Measurements from ENCODE around the gene TLE2.
"Not testable (repeated sequence)": the region's sequence is repeated elsewhere in the genome, so short reads cannot be mapped to it uniquely, and the experiment has no call there.

Gene TLE2

DNA sequence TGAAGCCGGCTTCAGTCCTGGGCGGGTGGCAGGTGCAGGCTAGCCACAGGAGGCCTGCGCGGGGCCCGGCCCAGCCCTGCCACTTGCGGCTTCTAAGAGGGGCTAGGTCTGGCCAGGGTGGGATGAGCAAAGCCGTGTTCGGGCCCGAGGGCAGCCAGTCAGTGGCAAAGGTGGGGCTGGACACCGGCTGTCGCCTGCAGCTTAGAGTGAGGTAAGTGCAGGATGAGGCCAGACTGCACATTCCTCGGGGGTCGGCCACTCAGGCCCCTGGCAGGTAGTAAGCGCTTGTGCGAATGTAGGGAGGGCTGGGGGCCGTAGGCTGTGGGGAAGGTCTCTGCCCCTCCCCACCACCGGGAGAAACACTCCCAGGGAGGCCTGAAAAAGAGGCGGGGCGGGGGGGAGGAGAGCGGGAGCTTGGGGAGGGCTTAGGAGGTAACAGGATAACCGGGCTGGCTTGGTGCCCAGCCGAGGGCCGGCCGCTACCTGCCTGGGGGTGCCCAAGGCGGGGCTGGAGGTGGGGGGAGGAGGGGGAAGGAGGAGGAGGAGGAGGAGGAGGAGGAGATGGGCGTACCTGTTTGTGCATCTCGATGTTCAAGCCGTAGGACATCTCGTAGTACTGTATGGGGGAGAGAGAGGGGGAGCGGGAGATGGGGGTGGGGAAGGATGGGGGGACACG is 26.8 kb upstream of the TLE2 start:
- DNase-seq = no peak

DNA sequence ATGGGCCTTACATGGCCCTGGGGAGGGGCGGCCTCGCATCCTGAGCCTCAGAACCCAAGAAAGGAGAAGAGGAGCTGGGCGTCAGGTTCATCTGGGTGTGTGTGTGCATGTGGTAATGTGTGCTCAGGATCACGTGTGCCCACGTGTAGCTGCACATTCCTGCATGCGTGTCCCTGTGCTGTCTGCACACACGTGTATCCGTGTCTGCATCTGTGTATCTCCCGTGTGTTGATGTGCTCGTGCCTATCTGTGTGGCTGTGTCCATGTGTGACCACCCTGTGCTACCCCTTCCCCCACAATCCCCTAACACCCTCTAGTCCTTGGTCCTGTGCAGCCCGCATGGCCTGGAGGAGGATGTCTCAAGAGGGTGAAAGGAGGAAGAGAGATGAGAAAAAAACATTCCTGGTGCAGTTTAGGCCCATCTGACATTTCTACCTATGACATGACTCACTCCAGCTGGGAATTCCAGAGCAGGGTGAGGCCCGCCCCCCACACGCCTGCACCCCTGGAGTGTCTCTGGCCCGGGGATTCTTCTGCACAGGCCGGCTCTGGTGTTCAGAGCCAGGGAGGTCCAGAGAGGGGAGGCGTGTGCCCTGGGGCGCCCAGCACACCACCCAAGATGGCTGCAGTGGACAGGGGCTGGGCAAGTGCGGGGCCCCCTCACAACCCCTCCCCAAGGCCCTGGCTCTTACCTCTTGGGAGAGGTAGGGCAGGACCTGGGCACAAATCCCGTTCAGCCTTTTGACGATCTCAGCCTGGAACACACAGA is 26.1 kb upstream of the TLE2 start:
- no peak for DNase-seq

DNA sequence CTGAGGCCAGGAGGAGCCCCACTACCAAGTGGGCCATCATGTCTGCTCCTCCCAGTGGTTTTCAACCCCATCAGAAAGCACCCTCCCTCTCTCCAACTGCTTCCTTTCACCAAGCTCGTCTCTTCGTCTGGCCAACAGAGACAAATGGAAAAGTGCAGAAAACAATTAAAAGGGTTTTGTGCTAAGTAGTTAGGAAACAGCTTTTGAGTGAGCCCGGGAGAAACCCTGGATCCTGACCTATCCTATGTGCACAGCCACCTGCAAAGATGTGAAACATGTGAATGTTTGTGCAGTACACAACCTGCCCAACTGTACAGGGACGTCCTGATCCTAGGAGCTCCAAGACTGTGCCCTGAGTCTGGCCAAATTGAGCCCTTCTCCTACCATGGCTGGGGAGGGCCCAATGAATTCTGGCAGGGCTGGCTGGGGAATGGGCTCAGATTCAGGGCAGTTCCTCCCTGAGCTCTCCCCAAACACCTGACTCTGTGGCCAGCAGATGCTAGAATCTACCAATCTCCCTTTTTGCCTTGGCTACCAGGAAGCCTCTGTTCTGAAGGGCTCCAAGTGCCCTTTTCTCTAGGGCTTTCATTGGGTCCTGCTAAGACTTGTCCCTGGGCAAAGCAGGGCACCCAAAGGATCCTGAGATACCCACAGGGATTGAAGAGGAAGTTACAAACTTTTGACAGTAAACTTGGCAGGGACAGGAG is 25.3 kb upstream of the TLE2 start:
- DNase-seq = no peak

DNA sequence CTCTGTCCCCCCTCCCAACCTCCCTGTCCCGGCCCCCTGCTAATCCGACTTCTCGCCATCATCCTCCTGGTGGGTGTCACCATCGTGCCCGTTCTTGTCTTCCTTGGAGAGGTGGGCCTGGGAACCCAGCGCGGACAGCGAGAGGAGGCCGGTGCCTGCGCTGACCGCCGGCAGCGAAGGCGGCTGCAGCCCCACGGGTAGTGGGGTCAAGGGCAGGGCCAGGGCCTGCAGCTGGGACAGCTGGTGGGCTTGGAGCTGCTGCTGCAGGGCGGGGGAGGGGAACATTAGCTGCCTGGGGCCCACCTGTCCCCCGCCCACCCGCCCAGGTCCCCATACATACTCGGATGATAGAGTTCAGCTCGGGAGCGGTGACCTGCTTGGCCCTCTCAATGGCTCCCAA is 24.7 kb upstream of the TLE2 start:
- no peak for DNase-seq

DNA sequence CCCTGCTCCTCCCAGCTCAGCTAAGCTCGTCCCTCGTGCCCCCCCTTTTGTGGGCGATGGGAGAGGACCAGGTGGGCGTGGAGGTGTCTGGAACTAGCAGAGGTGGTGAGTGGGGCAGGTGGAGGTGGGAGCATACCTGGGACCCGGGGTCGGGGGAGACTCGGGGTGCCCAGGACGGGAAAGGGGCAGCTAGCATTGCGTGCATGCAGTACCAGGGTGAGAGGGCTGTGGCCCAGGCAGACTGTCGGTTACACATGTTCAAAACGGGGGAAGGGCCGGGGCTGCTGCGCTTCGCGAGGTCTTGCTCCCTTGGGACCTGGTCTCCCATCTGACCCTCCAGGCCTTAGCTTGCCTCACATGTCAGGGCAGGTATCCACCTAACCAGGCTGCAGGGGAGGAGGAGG is 24.1 kb upstream of the TLE2 start:
- DNase-seq = no peak

DNA sequence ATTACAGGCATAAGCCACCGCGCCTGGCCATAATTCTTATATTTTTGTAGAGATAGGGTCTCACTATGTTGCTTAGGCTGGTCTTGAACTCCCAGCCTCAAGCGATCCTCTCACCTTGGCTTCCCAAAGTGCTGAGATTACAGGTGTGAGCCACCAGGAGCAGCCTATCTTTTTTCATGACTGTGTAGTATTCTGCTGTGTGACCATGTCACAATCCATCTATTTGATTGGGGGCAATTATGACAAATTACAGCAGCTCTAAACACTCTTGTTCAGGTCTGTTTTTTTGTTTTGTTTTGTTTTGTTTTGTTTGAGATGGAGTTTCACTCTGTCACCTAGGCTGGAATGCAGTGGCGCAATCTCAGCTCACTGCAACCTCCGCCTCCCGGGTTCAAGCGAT is 20.9 kb upstream of the TLE2 start:
- DNase-seq = not testable (repeated sequence)

DNA sequence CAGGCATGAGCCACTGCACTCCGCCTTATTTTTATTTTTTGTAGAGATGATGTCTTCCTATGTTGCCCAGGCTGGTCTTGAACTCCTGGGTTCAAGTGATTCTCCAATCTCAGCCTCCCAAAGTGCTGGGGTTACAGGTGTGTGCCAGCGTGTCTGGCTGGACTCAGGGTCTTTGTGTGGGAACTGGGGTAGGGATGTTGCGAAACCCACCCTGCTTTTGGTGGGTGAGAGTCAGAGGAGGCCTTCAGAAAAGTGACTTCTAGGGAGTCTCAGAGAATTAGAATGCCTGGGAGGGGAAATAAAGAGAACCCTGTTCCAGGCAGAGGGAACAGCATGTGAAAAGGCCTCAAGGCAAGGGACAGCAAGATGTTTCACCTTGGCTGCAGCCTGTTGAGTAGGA is 20.0 kb upstream of the TLE2 start:
- no peak for DNase-seq

DNA sequence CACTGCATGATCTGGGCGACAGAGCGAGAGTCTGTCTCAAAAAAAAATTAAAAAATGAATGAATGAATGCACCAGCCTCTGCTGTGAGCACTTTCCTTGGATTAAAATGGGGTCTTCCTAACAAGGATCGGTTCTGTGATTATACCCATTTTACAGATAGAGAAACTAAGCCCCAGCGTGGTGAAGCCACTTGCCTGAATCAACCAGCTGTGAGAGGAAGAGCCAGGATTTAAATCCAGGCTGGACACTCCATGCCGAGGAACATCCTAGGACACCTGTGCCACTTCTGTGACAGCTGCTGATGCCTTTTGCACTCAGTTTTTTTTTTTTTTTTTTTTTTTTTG is 19.1 kb upstream of the TLE2 start:
- DNase-seq = no peak

DNA sequence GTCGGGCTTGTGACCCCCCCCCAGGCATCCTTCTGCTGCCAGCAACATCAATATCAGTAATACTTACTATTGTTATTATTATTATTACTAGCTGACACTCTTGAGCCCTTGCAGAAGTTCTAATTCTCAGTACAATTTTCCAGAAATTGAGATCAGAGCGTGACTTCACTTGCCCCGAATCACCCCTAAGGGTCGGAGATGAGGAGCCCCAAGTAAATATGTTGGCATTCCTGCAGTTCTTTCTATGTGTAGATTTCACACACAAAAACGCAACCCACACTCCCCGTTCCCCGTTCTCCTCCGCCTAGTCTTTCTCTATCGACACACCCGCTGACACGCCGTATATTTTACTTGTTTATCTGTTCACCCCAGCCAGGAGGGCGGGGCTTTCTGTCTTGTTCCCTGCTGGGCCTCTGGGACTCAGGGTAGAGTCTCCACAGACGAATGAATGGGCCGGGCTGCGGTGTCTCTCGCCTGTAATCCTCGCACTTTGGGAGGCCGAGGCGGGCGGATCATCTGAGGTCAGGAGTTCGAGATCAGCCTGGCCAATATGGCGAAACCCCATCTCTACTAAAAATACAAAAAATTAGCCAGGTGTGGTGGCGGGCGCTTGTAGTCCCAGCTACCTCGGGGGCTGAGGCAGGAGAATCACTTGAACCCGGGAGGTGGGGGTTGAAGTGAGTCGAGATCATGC is 18.6 kb upstream of the TLE2 start:
- peak; percentile 72 for DNase-seq

DNA sequence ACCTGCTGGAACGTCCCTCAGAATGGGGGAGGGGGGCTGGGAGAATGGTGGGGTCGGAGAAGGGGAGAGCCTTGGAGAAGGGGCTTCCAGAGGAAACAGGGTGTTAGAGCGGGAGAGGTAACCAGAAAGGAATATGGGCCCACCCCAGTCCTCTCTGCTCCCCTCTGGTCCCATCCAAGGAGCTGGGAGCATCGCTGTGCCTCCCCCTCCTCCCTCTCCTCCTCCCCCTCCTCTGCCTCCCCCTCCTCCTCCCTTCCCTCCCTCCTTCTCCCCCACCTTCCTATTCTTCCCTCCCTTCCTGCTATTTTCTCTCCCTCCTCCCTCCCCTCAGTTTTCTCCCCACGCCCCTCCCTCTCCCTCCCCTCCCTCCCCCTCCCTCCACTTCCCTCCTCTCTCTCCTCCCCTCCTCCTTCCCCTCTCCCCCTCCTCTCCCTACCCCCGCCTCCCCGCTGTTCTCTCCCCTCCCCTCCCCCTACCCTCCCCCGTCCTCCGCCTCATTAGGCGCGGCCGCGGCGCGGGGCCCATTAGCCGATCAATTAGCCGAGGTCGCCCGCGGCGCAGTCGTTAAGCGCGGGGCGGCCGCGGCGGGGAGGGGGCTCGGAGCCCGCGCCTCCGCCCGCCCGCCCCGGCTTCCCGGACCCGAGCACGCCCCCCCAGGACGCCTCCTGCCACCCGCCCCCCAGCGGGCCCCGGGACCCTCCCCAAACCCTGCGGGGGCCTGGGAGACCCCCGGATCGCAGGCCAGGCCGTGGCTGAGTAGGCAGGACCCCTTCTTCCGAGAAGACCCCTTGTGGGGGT is 17.8 kb upstream of the TLE2 start:
- no peak for DNase-seq

DNA sequence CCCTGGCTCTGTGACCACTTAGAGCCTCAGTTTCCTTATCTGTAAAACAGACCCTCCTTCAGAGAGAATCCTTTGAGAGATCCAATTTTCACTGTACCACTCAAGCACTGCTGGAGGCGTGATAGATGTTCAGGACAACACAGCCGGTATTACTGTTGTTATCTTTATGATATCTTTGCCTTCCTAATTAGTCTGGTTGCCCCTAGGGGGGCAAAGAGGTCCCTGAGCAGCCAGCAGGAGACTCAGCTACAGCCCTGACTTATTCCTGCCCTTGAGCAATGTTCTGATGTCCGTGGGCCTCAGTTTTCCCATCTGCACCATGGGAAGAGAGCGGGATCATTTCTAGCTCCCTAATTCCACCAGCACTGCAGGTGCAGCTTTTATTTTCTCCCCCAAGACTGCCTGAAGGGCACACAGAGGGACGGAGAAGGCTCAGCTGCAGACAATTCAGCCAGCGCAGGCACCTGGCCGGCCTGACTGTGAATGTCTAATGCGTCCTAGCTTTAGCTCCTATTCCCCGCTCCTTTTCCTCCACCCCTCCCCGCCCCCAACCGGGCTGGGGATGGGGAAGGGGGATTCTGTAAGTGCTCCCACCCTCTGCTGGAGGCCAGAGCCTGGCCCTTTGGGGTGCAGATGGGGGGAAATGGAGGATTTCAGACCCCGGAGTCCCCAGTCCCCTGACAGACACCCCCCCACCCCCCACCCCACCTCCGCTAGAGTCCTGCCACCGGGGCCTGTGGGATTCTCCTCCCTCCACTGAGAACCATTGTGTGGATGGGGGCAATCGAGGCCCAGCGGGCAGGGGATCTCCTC is 17.0 kb upstream of the TLE2 start:
- DNase-seq = no peak

DNA sequence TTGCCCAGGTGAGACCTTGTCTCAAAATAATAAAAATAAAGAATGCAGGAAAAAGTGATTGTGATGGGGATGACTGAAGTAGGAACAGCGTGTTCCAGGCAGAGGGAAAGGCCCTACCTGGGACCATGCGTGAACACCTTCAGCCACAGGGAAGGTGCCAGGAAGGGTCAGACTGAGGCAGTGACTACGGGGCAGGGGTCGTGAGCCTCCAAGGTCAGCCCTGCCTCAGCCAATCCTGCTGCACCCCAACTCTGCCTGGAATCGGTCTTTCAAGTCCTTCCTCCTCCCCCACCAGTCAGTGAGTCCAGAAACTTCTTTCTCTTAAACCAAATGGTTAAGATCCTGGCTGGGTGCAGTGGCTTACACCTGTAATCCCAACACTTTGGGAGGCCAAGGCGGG is 16.1 kb upstream of the TLE2 start:
- no peak for DNase-seq

DNA sequence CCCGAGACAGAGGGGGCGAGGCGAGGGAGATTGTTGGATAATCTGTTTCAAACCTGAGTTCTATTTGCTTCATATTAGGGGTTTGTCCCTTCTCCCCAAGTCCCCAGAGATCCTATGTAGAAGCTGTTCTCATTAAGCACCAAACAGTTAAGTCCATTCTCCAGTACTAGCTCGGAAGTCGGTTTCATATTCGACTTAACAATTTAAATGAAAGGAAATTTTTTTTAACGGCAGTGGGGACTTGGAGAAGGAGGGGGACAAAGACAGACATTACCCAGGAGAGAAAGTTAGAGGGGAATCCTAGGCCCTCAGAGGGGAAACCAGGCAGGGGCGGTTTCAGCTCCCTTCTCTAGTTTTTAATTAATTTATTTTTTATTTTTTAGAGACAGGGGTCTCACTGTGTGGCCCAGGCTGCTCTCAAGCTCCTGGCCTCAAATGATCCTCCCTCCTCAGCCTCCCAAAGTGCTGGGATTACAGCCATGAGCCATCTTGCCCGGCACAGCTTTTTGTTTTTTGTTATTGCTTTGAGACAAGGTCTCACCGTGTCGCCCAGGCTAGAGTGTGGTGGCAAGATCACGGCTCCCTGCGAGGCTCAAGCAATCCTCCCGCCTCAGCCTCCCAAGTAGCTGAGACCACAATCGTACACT is 13.7 kb upstream of the TLE2 start:
- DNase-seq = no peak

DNA sequence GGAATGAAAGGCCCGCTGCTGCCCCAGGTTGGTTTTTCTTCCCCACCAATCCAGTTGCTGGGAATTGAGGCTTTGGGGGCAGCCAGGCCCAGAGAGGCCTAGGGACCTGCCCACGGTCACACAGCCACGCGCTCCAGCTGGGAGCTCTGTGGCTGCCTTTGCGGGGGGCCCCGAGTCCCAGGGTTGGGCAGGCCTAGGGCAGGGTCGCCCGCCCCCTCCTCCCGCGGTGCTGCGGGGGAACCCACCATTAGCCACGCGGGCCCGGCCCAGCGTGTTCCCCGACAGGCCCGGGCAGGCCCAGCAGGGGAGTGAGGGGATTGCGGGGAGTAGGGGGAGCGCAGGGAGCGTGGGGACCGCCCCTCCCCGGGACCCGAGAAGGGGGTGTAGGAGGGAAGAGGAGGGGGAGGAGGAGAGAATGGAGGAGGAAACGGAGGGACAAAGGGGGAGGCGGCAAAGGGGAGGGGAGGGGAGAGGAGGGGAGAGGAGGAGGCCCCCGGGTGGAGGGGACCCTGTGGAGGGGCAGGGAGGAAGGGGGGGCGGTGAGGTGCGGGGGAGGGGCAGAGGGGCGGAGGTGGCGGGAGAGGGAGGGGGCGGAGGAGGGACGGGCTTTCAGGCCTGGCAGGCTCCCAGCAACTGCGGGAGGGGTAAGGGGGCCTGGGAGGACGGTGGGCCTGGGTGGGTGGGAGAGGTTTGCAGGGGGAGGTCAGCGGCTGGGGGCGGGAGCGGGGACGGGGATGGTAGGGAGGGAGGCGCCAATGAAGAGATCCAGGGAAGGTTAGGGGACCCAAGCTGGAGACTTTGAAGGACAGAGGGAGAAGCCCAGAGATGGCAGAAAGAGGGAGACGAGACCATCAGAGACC is 12.9 kb upstream of the TLE2 start:
- DNase-seq = no peak

DNA sequence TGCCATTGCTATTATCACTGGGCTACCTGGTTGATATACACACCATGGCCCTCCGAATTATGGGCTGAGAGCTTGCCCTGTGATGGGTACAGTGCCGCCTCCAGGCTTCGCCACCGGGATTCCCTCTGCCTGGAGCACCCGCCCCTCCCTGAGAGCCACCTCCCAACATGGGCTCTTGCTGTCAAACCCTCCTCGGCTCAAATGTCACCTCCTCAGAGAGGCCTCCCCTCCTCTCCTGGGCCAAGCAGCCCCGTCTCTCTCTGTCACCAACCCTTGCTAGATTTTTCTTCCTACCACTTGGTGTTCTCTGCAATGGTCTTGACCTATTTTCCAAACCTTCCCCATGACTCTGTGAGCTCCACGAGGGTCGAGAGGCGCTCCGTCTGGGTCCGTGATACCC is 12.2 kb upstream of the TLE2 start:
- DNase-seq = no peak

DNA sequence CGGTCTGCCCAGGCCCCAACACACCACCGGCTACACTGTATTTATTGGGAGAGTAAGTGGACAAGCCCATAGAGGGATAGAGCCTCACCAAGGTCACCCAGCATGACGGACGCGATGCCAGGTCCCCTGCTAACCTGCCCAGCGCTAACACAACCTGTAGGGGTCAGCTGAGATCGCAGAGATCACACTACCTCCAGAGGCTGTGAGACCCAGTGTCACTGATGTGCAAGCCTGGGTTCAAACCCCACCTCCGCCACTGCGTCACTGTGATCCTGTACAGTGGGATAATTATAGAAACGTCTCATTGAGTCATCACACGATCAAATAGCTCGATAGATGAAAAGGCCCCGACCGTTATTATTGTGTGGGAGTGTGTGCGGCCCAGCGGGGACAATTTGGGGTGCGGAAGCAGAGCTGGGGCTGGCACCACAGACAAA is 10.6 kb upstream of the TLE2 start:
- DNase-seq = no peak

DNA sequence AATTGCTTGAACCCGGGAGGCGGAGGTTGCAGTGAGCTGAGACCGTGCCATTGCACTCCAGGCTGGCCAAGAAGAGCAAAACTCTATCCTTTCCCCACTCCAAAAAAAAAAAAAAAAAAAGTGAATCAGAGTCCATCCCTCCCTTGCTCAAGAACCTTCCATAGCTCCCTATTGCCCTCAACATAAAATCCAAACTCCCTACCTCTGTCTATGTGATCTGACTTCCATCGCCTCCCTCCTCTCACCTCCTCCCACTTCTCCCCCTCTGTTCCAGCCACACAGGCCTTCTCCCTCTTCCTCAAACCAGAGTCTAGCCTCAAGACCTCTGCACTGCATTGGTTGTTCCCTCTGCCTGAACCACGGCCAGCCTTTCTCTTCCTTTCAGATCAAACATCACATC is 10.0 kb upstream of the TLE2 start:
- no peak for DNase-seq

DNA sequence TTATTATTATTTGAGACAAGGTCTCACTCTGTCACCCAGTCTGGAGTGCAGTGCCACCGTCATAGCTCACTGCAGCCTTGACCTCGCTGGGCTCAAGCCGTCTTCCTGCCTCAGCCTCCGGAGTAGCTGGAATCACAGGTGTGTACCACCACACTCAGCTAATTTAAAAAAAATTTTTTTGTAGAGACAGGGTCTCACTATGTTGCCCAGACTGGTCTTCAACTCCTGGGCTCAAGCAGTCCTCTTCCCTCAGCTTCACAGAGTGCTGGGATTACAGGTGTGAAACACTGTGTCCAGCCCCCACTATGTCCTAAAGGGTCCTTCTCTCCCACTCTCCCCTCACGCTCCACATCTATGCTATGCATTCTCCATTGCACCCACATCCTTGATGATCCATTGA is 9.1 kb upstream of the TLE2 start:
- DNase-seq = no peak

DNA sequence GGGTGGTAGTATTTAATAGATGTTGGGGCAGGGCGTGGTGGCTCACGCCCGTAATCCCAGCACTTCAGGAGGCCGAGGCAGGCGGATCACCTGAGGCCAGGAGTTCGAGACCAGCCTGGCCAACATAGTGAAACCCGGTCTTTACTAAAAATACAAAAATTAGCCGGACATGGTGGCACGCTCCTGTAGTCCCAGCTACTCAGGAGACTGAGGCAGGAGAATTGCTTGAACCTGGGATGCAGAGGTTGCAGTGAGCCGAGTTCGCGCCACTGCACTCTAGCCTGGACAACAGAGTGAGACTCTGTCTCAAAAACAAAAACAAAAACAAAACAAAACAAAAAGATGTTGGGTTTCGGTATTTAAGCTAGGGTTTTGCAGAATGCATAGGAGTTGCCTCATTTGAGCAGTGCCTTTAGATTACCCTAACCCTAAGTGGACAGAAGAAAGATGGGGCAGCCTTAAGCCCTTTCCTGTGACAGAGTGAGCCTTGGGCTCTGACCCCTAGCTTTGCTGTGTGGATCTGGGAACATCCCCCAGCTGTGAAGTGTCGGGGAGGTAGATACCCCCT is 8.0 kb upstream of the TLE2 start:
- not testable (repeated sequence) for DNase-seq
